ENCODE measurements around the gene ZNF462. TPM values are rescaled to one million over a fixed set of nuclear protein-coding genes. Genes with fewer than 3 reads are reported as not detected.

Gene ZNF462
- total RNA-seq, 2 donors from 2014 or later = 6.0 to 11.0 TPM

- Mint-ChIP-seq H3K4me1 (no peaks in the 10 kb centered on the region), H3K27ac (no peak overlapping the region), H3K36me3 (ENCODE audit: low read depth) (no peaks in the 10 kb centered on the region), H3K27me3 (no peaks in the 10 kb centered on the region), H3K4me3 (no peak overlapping the region)
- DNase-seq (no peak), ATAC-seq (no peak)
- H3K9me3 ChIP-seq (ENCODE audit: control insufficient read depth, low read length, poor library complexity, severe bottlenecking) = no peaks in the 10 kb centered on the region
Measured at GRCh38 chr9:106915851-106916250, 52.9 kb downstream of the ZNF462 start.

DNA sequence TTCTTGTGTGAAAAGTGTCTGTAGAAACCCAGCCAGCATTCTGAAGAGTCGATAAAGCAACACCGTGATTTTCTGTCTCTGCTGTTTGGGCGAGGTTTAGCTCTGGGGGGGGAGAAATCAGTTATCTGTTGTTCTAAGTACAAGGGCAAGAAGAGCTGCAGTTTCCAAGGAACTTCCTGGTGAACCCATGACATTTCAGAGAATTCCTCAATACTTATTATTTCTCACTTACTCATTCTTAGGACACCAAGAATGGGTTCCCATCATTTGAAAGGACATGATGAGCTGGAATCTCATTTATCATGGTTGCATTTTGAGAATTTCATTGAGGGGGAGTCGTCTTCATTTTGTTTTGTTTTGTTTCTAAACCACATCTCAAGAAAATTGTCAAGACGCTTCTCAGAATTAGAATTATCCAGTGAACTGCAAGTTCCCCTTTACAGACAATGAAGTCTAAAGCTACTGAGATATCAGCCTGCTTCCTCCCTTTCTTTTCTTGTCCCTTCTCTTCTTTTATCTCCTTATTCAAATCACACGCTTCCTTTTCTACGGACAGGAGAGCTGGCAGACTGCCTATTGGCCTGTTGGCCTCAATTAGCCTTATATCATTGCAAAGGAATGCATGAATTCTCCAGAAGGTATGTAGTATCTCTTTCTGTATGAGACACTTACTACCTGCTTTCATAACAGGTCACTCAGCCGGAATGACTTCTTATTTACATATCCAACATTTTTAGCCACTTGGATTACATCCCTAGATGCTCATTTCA lies 53.7 kb downstream of the ZNF462 start:
- ATAC-seq (no peak), DNase-seq (no peak)
- no peak overlapping the region for H3K4me3 Mint-ChIP-seq
- no peaks in the 10 kb centered on the region for H3K27me3 Mint-ChIP-seq
- H3K27ac Mint-ChIP-seq = no peak overlapping the region
- no peaks in the 10 kb centered on the region for H3K9me3 ChIP-seq (ENCODE audit: control insufficient read depth, low read length, poor library complexity, severe bottlenecking)
- H3K4me1 Mint-ChIP-seq = no peaks in the 10 kb centered on the region
- H3K36me3 Mint-ChIP-seq (ENCODE audit: low read depth) = no peaks in the 10 kb centered on the region

GRCh38 chr9:106918825-106919509 lies 56.0 kb downstream of the ZNF462 start:
- DNase-seq (no peak), ATAC-seq (no peak)
- Mint-ChIP-seq H3K27me3 (no peaks in the 10 kb centered on the region), H3K36me3 (ENCODE audit: low read depth) (no peaks in the 10 kb centered on the region), H3K4me1 (no peaks in the 10 kb centered on the region), H3K27ac (no peak overlapping the region), H3K4me3 (no peak overlapping the region)
- H3K9me3 ChIP-seq (ENCODE audit: control insufficient read depth, low read length, poor library complexity, severe bottlenecking) = no peaks in the 10 kb centered on the region

- no peaks in the 10 kb centered on the region for H3K9me3 ChIP-seq (ENCODE audit: control insufficient read depth, low read length, poor library complexity, severe bottlenecking)
- no peak overlapping the region for H3K27ac Mint-ChIP-seq
- ATAC-seq (no peak), DNase-seq (no peak)
- no peaks in the 10 kb centered on the region for H3K36me3 Mint-ChIP-seq (ENCODE audit: low read depth)
- no peak overlapping the region for H3K4me3 Mint-ChIP-seq
- no peaks in the 10 kb centered on the region for H3K27me3 Mint-ChIP-seq
- H3K4me1 Mint-ChIP-seq = no peaks in the 10 kb centered on the region
Measured at GRCh38 chr9:106920091-106920490, 57.1 kb downstream of the ZNF462 start.

- no peaks in the 10 kb centered on the region for H3K4me1 Mint-ChIP-seq
- no peaks in the 10 kb centered on the region for H3K27me3 Mint-ChIP-seq
- no peak overlapping the region for H3K27ac Mint-ChIP-seq
- H3K4me3 Mint-ChIP-seq = no peak overlapping the region
- H3K36me3 Mint-ChIP-seq (ENCODE audit: low read depth) = no peaks in the 10 kb centered on the region
- DNase-seq (no peak), ATAC-seq (no peak)
- no peaks in the 10 kb centered on the region for H3K9me3 ChIP-seq (ENCODE audit: control insufficient read depth, low read length, poor library complexity, severe bottlenecking)
Measured at GRCh38 chr9:106920701-106921283, 57.8 kb downstream of the ZNF462 start.

DNA sequence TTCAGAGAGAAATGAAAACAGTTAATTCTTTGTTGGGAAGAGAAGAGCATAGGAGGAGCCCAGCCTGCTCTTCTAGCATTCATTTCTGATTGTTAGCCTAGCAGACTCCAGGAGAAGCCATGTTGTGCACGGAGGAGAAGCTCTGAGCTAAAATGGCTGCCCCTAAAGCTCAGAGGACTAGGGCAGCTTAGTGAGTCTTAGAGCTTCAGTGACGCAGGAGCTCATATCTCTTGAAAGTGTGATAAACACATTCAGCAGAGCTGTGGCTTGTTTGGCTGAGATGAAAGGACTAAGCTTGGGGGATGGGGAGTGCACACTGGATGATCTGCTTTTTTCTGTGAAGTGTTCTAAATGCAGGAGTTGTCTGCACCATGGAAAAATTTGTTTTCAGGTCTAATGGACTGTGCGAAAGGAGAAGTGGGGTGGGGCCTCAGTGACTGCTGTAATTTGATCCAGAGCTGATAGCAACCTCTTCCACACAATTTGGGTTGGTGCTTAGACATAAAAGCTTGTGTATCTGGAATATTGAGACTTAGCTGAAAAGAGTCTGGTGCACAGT lies 58.5 kb downstream of the ZNF462 start:
- DNase-seq (no peak), ATAC-seq (peak; percentile 73)
- Mint-ChIP-seq H3K4me3 (no peak overlapping the region), H3K36me3 (ENCODE audit: low read depth) (no peaks in the 10 kb centered on the region), H3K27ac (no peak overlapping the region), H3K4me1 (no peaks in the 10 kb centered on the region), H3K27me3 (no peaks in the 10 kb centered on the region)
- no peaks in the 10 kb centered on the region for H3K9me3 ChIP-seq (ENCODE audit: control insufficient read depth, low read length, poor library complexity, severe bottlenecking)

DNA sequence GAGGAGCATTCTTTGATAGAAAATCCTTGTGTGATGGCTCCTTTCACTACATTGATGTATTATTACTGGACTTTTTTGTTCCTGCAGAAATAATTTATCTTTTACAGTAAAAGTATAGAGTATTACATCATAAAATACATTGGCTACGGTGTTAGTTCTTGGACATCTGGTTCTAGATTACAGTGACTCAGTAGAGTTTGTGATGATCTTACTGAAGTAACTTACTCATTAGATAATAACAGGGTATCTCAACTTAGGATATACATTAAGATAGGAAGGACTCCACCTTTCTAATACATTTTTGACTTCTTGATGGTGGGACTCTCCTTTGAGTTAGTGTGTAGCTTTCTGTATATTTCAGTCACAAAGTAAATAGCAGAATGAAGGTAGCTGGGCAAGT lies 59.1 kb downstream of the ZNF462 start:
- Mint-ChIP-seq H3K27me3 (no peaks in the 10 kb centered on the region), H3K36me3 (ENCODE audit: low read depth) (no peaks in the 10 kb centered on the region), H3K4me1 (no peaks in the 10 kb centered on the region), H3K27ac (no peak overlapping the region), H3K4me3 (no peak overlapping the region)
- DNase-seq = no peak
- H3K9me3 ChIP-seq (ENCODE audit: control insufficient read depth, low read length, poor library complexity, severe bottlenecking) = no peaks in the 10 kb centered on the region
- no peak for ATAC-seq

DNA sequence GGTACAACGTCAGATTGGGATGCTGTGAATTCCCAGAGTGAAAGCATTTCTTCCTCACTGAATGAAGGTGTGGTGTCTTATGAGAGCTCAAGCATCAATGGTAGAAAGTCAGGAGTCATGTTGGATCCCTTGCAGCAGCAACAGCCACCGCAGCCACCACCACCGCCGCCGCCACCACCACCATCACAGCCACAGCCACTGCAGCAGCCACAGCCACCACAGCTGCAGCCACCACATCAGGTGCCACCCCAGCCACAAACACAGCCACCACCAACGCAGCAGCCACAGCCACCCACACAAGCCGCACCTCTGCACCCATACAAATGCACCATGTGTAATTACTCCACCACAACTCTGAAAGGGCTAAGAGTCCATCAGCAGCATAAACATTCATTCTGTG lies 62.4 kb downstream of the ZNF462 start:
- Mint-ChIP-seq H3K4me3 (no peak overlapping the region), H3K27me3 (no peaks in the 10 kb centered on the region), H3K27ac (no peak overlapping the region), H3K36me3 (ENCODE audit: low read depth) (no peaks in the 10 kb centered on the region), H3K4me1 (no peaks in the 10 kb centered on the region)
- H3K9me3 ChIP-seq (ENCODE audit: control insufficient read depth, low read length, poor library complexity, severe bottlenecking) = no peaks in the 10 kb centered on the region
- no peak for ATAC-seq
- DNase-seq = no peak

GRCh38 chr9:106927916-106928315 lies 65.0 kb downstream of the ZNF462 start:
- H3K4me3 Mint-ChIP-seq = no peak overlapping the region
- no peaks in the 10 kb centered on the region for H3K27me3 Mint-ChIP-seq
- H3K9me3 ChIP-seq (ENCODE audit: control insufficient read depth, low read length, poor library complexity, severe bottlenecking) = no peaks in the 10 kb centered on the region
- H3K4me1 Mint-ChIP-seq = no peaks in the 10 kb centered on the region
- no peak for ATAC-seq
- no peak for DNase-seq
- no peaks in the 10 kb centered on the region for H3K36me3 Mint-ChIP-seq (ENCODE audit: low read depth)
- no peak overlapping the region for H3K27ac Mint-ChIP-seq

GRCh38 chr9:106928350-106928749 lies 65.4 kb downstream of the ZNF462 start:
- no peaks in the 10 kb centered on the region for H3K9me3 ChIP-seq (ENCODE audit: control insufficient read depth, low read length, poor library complexity, severe bottlenecking)
- Mint-ChIP-seq H3K27me3 (no peaks in the 10 kb centered on the region), H3K4me3 (no peak overlapping the region), H3K4me1 (no peaks in the 10 kb centered on the region), H3K27ac (no peak overlapping the region), H3K36me3 (ENCODE audit: low read depth) (no peaks in the 10 kb centered on the region)
- ATAC-seq (no peak), DNase-seq (no peak)

GRCh38 chr9:106929471-106930177 lies 66.7 kb downstream of the ZNF462 start:
- no peak for DNase-seq
- H3K4me3 Mint-ChIP-seq = no peak overlapping the region
- no peaks in the 10 kb centered on the region for H3K36me3 Mint-ChIP-seq (ENCODE audit: low read depth)
- no peak for ATAC-seq
- H3K9me3 ChIP-seq (ENCODE audit: control insufficient read depth, low read length, poor library complexity, severe bottlenecking) = no peaks in the 10 kb centered on the region
- no peaks in the 10 kb centered on the region for H3K4me1 Mint-ChIP-seq
- no peaks in the 10 kb centered on the region for H3K27me3 Mint-ChIP-seq
- H3K27ac Mint-ChIP-seq = no peak overlapping the region

DNA sequence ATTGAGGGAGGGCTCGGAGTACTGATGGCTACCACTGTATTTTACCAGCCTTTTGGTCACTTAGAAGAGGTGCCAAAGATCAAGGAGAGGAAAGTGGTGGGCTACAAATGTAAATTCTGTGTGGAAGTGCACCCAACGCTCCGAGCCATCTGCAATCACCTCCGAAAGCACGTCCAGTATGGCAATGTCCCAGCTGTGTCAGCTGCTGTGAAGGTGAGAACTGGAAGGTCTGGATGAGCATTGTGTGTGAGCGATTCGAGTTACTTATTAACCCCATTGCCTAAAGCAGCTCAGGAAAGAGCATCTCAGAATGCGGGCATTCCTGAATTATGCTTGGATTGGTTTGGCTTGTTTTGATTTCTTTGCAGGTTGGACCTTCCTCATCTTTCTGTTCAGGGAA lies 67.5 kb downstream of the ZNF462 start:
- ATAC-seq = no peak
- H3K27ac Mint-ChIP-seq = no peak overlapping the region

GRCh38 chr9:106931466-106931865 lies 68.5 kb downstream of the ZNF462 start:
- H3K27ac Mint-ChIP-seq = no peak overlapping the region
- DNase-seq (no peak), ATAC-seq (no peak)
- H3K9me3 ChIP-seq (ENCODE audit: control insufficient read depth, low read length, poor library complexity, severe bottlenecking) = no peaks in the 10 kb centered on the region
- no peak overlapping the region for H3K4me3 Mint-ChIP-seq
- no peaks in the 10 kb centered on the region for H3K27me3 Mint-ChIP-seq
- no peaks in the 10 kb centered on the region for H3K36me3 Mint-ChIP-seq (ENCODE audit: low read depth)
- H3K4me1 Mint-ChIP-seq = no peaks in the 10 kb centered on the region

More for the DNA sequence above, 67.5 kb downstream of the ZNF462 start:
- H3K4me3 Mint-ChIP-seq = no peak overlapping the region
- DNase-seq = no peak
- no peaks in the 10 kb centered on the region for H3K9me3 ChIP-seq (ENCODE audit: control insufficient read depth, low read length, poor library complexity, severe bottlenecking)
- no peaks in the 10 kb centered on the region for H3K36me3 Mint-ChIP-seq (ENCODE audit: low read depth)
- no peaks in the 10 kb centered on the region for H3K27me3 Mint-ChIP-seq
- no peaks in the 10 kb centered on the region for H3K4me1 Mint-ChIP-seq

Measured in T-helper 17 cell (primary cell).